Activated T-cell treated with anti-CD3 and anti-CD28 coated beads, Interleukin-2, amount 50 U/mL, for 4 hours (primary cell): ENCODE results near the gene SLC4A4. TPM values are rescaled to one million over a fixed set of nuclear protein-coding genes. Genes with fewer than 3 reads are reported as not detected.

Source experiments
- ATAC-seq, 2 donors: fragments of 200-7000 bp; cut with Tn5 transposase; one replicate each; pipeline ENCODE4 v1.10.0; 2021
- DNase-seq: peaks from one replicate; pipeline ENCODE4 v3.0.0-alpha.2; 2020
- H3K27me3 Mint-ChIP-seq: one replicate; pipeline ENCODE4 v1.8.0; 2021; ENCODE audit warnings: low read depth, mixed read lengths
- H3K36me3 Mint-ChIP-seq: one replicate; pipeline ENCODE4 v1.8.0; 2022; ENCODE audit warnings: mixed read lengths; ENCODE audit not compliant: insufficient read depth
- H3K4me1 Mint-ChIP-seq: one replicate; pipeline ENCODE4 v1.8.0; 2021; ENCODE audit warnings: low read depth, mixed read lengths
- H3K4me3 Mint-ChIP-seq: one replicate; pipeline ENCODE4 v1.8.0; 2021; ENCODE audit warnings: mild to moderate bottlenecking, moderate library complexity, mixed read lengths
- H3K9me3 Mint-ChIP-seq: one replicate; pipeline ENCODE4 v1.8.0; 2021; ENCODE audit warnings: mixed read lengths
- total RNA-seq, 3 donors: library from RNA; stranded (reverse); gene quantifications; one replicate each; pipeline ENCODE4 v1.2.1, GENCODE V29; 2021

The SLC4A4 gene
- total RNA-seq, 3 donors from 2014 or later = 0.20 to 0.30 (median 0.26) TPM

DNA sequence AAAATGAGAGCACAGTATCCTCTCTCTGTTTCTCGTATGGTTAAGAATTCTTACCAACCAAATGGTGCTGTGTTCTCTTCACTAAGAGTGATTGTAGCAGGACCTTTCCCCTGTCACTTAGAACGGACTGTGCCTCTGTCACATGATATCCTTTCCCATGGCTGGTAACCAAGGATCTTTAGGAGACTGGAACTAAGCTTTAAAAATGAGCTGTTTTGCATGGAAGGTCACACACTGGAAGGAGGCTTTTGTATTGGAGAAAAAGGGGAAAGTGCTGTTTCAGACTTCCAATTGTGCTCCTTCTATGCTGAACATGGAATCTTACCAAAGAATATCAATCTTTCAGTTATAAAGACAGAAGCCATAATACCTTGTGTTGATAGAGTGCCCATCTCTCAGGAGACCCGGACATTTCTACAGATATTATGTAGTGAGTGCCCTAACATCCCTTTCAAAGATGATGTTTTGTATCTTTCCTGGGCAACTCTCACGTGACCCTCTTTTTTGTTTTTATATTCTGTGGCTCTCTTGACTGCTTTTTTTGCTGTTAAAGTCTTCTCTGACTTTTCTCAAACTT, 148.6 kb downstream of the SLC4A4 start:
- ATAC-seq (no peak), DNase-seq (no peak)
- Mint-ChIP-seq H3K4me3 (no peak overlapping the region), H3K36me3 (no peaks in the 10 kb centered on the region), H3K27me3 (no peaks in the 10 kb centered on the region), H3K4me1 (no peaks in the 10 kb centered on the region), H3K9me3 (no peaks in the 10 kb centered on the region)

DNA sequence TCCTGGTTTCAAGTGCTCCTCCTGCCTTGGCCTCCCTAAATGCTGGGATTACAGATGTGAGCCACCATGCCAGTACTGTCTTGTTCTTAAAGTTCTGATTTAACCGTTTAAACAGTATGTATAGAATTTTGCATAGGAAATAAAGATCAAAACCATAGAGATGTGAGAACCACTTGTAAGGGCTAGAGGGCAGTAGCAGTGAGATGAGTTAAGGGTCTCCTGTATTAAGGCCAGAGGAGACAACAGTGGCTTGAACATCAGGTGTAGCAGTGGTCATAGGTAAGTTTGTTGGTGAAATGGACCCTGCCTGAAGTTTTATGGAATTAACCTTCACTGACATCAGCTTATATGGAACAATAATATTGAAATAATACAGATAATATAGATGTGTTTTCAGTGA, 155.7 kb downstream of the SLC4A4 start:
- H3K9me3 Mint-ChIP-seq = no peaks in the 10 kb centered on the region
- DNase-seq = no peak
- H3K36me3 Mint-ChIP-seq = no peaks in the 10 kb centered on the region
- ATAC-seq = no peak
- H3K4me3 Mint-ChIP-seq = no peak overlapping the region
- H3K4me1 Mint-ChIP-seq = no peaks in the 10 kb centered on the region
- no peaks in the 10 kb centered on the region for H3K27me3 Mint-ChIP-seq

DNA sequence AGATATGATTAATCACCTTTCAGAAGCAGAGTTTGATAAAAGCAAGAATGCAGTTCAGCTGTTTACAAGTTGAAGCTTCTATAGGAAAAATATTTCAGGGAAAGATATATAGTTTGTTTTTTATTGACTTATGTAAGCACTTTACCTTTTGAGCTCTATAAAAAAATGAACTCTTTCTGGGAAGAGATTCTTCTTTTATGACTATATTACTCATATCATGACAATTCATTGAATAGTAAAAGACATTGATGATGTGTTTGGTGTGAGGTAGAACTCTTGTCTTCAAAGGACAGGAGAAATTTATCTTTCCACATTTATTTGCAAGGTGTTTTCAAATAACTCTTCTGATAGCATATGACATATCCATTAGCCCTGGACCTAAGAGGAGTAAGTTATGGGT, 156.6 kb downstream of the SLC4A4 start:
- no peak for ATAC-seq
- H3K36me3 Mint-ChIP-seq = no peaks in the 10 kb centered on the region
- H3K4me1 Mint-ChIP-seq = no peaks in the 10 kb centered on the region
- no peak overlapping the region for H3K4me3 Mint-ChIP-seq
- no peak for DNase-seq
- H3K27me3 Mint-ChIP-seq = no peaks in the 10 kb centered on the region
- H3K9me3 Mint-ChIP-seq = no peaks in the 10 kb centered on the region

DNA sequence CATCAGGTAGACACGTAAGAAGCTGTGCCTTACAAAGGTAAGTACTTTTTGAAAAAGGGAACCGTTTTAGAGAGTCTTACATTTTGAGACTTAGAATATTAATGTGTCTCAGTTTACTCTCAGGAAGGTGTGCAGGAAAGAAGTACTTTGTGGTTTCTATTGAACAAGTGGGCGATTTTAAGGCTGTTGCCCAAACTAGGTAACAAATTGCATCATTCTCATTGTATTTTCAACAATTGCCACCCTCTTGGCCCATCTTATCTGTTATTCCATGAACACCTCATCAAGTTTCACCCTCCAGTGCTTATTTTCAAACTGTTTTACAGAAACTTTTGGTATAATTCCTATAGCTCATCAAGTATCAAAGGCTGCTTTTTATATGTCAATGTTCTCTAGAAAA, 158.3 kb downstream of the SLC4A4 start:
- ATAC-seq (no peak), DNase-seq (no peak)
- no peaks in the 10 kb centered on the region for H3K9me3 Mint-ChIP-seq
- no peaks in the 10 kb centered on the region for H3K27me3 Mint-ChIP-seq
- H3K4me1 Mint-ChIP-seq = no peaks in the 10 kb centered on the region
- H3K4me3 Mint-ChIP-seq = no peak overlapping the region
- no peaks in the 10 kb centered on the region for H3K36me3 Mint-ChIP-seq

DNA sequence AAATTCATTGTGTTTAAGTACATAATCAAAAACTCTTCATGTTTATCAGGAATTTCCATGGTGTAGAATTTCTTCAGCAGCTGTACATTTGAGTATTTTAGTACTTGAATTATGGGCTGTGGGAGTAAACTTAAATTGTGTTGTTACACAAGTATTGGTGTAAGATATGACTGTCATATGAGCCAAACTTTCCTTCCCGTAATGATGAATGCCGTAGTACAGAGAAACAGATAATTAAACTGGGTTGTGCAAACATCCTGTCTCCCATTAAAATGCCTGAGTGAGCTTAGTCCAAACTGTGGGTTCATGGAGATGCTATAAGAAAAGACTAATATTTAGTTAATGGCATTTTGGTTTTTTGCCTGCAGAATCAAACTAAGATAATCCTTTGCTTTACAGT, 159.2 kb downstream of the SLC4A4 start:
- Mint-ChIP-seq H3K9me3 (no peaks in the 10 kb centered on the region), H3K27me3 (no peaks in the 10 kb centered on the region), H3K4me1 (no peaks in the 10 kb centered on the region), H3K36me3 (no peaks in the 10 kb centered on the region), H3K4me3 (no peak overlapping the region)
- DNase-seq = no peak
- ATAC-seq = no peak

DNA sequence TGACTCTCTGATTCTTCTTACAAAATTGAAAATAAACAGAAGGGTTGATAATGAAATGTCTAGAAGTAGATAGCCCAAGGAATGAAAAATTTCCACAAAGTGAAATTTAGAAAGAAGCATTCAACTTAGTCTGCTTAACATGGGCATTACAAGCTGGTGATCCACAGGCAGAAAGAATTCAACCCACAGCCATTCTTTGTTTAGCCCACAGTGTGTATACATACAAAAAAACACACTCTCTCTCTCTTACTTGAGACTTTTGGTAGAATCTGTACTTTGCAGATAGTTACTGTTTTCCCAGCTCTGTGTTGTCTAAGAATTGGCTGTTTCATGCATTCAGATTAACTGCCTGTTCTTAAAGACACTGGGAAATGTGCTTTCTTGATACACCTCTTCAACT, 159.8 kb downstream of the SLC4A4 start:
- H3K4me3 Mint-ChIP-seq = no peak overlapping the region
- H3K9me3 Mint-ChIP-seq = no peaks in the 10 kb centered on the region
- no peak for DNase-seq
- H3K4me1 Mint-ChIP-seq = no peaks in the 10 kb centered on the region
- no peaks in the 10 kb centered on the region for H3K27me3 Mint-ChIP-seq
- ATAC-seq = no peak
- no peaks in the 10 kb centered on the region for H3K36me3 Mint-ChIP-seq

DNA sequence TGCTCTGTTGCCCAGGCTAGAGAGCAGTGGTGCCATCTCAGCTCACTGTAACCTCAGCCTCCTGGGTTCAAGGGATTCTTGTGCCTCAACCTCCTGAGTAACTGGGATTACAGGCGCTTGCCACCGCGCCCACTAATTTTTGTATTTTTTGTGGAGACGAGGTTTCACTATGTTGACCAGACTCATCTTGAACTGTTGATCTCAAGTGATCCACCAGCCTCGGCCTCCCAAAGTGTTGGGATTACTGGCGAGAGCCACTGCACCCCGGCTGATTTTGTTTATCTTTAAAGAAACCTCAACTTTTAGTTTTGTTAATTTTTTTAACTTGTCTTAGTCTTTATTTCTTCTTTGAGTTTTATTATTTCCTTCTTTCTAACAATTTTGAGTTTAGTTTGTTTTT, 163.2 kb downstream of the SLC4A4 start:
- no peaks in the 10 kb centered on the region for H3K4me1 Mint-ChIP-seq
- H3K27me3 Mint-ChIP-seq = peaks cover 5% of the 10 kb centered on the region
- H3K4me3 Mint-ChIP-seq = no peak overlapping the region
- H3K9me3 Mint-ChIP-seq = peaks cover 1% of the 10 kb centered on the region
- H3K36me3 Mint-ChIP-seq = no peaks in the 10 kb centered on the region
- no peak for ATAC-seq
- no peak for DNase-seq

DNA sequence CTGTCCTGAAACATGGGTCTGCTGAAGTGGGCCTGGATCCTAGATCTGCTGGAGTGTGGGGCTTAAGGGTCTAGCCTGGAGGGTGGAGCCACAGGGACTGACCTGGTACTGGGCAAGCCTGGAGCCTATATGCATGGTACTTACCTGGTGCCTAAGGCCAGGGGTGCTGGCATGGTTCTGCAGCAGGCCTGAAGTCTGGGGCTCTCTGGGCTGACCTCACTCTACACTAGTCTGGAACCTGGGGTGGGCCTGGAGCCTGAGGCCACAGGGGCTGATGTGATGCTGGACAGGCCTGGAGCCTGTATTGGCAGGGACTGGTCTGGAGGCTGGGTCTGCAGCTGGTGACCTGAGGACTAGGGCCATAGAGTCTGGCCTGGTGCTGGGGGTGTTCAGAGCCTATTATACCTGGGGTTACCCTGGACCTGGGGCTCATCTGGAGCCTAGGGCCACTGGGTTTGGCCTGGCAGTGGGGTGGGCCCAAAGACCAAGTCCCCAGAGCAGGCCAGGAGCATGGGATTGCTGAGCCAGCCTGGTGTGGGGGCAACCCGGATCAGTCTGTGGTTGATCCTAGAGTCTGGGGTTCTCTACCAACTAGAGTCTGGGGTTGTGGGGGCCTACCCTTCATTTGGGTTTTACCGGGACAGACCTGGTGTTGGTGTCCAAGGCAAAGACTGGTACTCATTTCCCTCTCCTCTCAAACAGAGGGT, 179.6 kb downstream of the SLC4A4 start:
- ATAC-seq (no peak), DNase-seq (no peak)
- H3K9me3 Mint-ChIP-seq = peaks cover 5% of the 10 kb centered on the region
- H3K36me3 Mint-ChIP-seq = no peaks in the 10 kb centered on the region
- H3K4me1 Mint-ChIP-seq = no peaks in the 10 kb centered on the region
- H3K27me3 Mint-ChIP-seq = peaks cover 1% of the 10 kb centered on the region
- H3K4me3 Mint-ChIP-seq = no peak overlapping the region

DNA sequence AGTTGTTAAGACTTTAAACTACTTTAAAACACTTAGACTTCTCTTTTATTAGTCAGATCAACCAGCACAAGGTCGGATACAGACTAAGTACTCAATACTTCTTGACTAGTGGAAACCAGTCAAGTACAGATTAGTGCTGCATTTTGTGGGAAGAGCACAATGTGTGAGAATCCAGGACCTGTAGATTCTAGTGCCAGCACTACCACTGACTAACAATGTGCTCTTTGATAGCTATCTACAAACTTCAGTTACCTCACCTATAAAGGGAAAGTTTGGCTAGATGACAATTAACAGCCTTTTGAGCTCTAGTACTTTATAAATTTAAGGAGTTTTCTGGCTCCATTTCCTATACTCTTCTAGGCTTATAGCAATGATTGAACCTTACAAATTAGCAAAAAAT, 181.5 kb downstream of the SLC4A4 start:
- peaks cover 1% of the 10 kb centered on the region for H3K27me3 Mint-ChIP-seq
- no peak for ATAC-seq
- no peaks in the 10 kb centered on the region for H3K36me3 Mint-ChIP-seq
- no peak overlapping the region for H3K4me3 Mint-ChIP-seq
- no peak for DNase-seq
- peaks cover 5% of the 10 kb centered on the region for H3K9me3 Mint-ChIP-seq
- H3K4me1 Mint-ChIP-seq = no peaks in the 10 kb centered on the region

DNA sequence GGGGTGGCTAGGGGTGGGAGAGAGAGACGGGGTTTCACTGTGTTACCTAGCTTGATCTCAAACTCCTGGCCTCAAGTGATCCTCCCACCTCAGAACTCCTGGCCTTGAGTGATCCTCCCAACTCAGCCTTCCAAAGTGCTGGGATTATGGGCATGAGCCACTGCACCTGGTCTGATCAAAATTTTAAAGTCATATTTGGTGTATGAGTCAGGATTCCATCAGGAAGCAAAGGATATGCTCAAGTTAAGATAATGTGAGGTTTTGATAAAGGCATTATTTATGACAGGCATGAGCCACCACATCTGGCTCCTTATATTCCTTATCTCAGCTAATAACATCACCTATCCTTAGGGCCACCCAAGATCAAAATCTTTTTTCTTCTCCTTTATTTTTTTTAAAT, 182.0 kb downstream of the SLC4A4 start:
- ATAC-seq (no peak), DNase-seq (no peak)
- H3K4me3 Mint-ChIP-seq = no peak overlapping the region
- H3K27me3 Mint-ChIP-seq = peaks cover 1% of the 10 kb centered on the region
- no peaks in the 10 kb centered on the region for H3K4me1 Mint-ChIP-seq
- no peaks in the 10 kb centered on the region for H3K36me3 Mint-ChIP-seq
- H3K9me3 Mint-ChIP-seq = peaks cover 5% of the 10 kb centered on the region

DNA sequence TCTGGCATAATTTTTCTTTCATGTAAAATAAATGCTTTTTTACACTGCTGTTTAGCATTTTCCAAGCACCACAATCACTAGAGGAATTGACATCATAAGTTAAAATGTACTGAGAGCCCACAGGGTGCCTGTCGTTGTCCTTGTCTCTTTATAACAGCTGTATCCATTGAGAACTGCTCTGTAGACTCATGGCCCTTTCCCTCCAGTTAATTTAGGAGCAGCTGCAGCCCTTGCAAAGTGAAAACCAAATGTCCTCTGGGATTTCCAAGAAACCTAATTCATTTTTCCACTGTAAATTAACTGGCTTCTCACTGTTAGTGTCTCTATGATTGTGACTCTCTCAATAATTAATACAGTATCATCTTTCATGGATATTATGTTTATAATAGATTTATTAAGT, 185.9 kb downstream of the SLC4A4 start:
- ATAC-seq (no peak), DNase-seq (no peak)
- Mint-ChIP-seq H3K4me1 (no peaks in the 10 kb centered on the region), H3K27me3 (no peaks in the 10 kb centered on the region), H3K9me3 (no peaks in the 10 kb centered on the region), H3K4me3 (no peak overlapping the region), H3K36me3 (no peaks in the 10 kb centered on the region)

DNA sequence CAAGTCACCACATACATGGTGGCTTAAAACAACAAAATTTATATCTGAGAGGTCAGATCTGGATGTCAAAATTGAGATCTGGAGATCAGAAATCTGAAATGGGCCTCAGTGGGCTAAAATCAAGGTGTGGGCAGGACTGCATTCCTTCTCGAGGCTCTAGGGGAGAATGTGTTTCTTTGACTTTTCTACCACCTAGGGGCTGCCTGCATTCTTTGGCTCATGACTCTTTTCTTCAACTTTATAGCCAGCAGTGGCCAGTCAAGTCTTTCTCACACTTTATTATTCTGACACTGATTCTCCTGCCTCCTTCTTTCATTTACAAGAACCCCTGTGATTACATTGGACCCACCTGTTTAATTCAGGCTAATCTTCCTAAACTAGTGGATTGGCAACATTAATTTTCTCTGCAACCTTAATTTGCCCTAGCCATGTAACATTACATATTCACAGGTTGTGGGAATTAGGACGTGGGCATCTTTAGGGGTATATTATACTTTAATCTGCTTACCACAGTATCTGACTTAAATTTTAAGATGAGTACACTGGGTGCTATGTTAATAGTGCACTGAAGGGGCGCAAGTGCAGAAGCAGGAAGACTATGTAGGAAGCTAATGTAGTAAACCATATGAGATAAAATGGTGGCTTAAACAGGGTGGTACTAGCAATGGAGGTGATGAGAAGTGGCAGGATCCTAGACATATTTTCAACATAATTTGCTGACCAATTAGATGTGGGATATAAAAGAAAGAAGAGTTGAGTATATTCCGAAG, 188.0 kb downstream of the SLC4A4 start:
- no peaks in the 10 kb centered on the region for H3K9me3 Mint-ChIP-seq
- no peaks in the 10 kb centered on the region for H3K27me3 Mint-ChIP-seq
- no peak overlapping the region for H3K4me3 Mint-ChIP-seq
- no peaks in the 10 kb centered on the region for H3K4me1 Mint-ChIP-seq
- DNase-seq (no peak), ATAC-seq (no peak)
- no peaks in the 10 kb centered on the region for H3K36me3 Mint-ChIP-seq

DNA sequence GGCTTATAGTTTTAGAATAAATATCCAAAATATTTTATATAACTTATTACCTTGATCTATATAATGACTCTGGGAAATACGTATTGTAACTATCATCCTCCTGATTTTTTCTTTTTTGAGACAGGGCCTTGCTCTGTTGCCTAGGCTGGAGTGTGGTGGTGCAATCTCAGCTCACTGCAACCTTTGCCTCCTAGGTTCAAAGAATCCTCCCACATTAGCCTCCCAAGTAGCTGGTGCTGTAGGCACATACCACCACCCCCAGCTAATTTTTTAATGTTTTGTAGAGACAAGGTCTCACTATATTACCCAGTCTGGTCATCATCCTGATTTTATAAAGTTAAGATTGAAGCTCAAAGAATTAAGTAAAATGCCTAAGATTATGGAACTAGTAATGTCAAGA, 193.6 kb downstream of the SLC4A4 start:
- Mint-ChIP-seq H3K4me3 (no peak overlapping the region), H3K27me3 (no peaks in the 10 kb centered on the region), H3K4me1 (no peaks in the 10 kb centered on the region), H3K36me3 (no peaks in the 10 kb centered on the region), H3K9me3 (no peaks in the 10 kb centered on the region)
- ATAC-seq = no peak
- DNase-seq = no peak

DNA sequence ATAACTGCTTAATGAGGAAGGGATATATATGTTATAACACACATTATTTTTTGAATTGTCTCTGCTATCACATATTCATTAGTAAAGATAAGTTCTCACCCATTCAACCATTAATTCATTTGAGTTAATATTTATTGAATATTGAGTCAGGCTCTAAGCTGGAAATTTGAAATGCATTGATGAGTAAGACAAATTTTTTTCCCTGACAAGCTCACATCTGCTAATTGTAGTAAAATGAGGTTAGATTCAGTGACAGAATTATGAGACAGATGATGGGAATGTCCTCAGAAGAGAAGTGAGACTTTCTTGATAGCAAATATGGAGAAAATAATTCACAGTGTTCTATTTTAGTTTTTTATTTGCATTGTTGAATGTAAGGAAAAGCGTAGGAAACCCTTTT, 194.3 kb downstream of the SLC4A4 start:
- Mint-ChIP-seq H3K4me3 (no peak overlapping the region), H3K4me1 (no peaks in the 10 kb centered on the region), H3K36me3 (no peaks in the 10 kb centered on the region), H3K27me3 (no peaks in the 10 kb centered on the region), H3K9me3 (no peaks in the 10 kb centered on the region)
- ATAC-seq (no peak), DNase-seq (no peak)

DNA sequence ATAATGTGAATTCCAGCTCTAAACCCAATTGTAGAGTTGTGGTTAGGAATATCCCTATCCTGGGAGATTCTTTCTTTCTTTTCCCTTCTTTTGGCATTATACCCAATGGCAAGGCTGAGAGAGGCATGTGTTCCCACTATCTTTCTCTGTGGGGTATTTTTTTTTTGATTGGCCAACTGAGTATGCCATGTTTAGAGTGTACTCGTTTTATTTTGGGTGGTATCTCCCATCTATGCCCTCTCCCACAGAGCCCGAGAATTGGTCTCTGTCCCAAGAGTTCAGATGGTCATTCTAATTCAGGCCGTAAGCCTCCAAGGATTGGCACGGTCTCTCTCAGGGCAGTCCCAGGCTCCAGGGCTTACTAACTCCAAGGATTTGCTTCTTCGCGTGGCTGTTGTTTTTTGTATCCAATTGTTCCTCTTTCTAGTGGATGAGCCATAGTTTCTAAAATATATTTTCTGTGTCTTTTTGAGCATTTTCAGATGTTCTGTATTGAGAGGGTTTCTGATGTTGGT, 198.8 kb downstream of the SLC4A4 start:
- H3K4me1 Mint-ChIP-seq = no peaks in the 10 kb centered on the region
- no peaks in the 10 kb centered on the region for H3K27me3 Mint-ChIP-seq
- H3K36me3 Mint-ChIP-seq = no peaks in the 10 kb centered on the region
- ATAC-seq = no peak
- DNase-seq = no peak
- H3K4me3 Mint-ChIP-seq = no peak overlapping the region
- no peaks in the 10 kb centered on the region for H3K9me3 Mint-ChIP-seq
